ENCODE results near the gene FLYWCH2. TPM values are rescaled to one million over a fixed set of nuclear protein-coding genes. Genes with fewer than 3 reads are reported as not detected.

The FLYWCH2 gene
- total and polyA plus RNA-seq, 2 of the 13 experiments (the other 11 are each of a cell fraction or from before 2014, with no cell fraction given): 16.9 to 19.8 TPM

- no peak for TF ChIP-seq ZNF230 (CRISPR knock-in tag; IDR thresholded peaks at IDR 0.05)
- TF ChIP-seq EEA1 (CRISPR knock-in tag; IDR thresholded peaks at IDR 0.05; ENCODE audit: borderline replicate concordance): no peak
- TF ChIP-seq KLF13 (CRISPR knock-in tag; IDR thresholded peaks at IDR 0.05): 0 out of 2 replicates have a peak, but pooled peaks have one; percentile 63
- no peak for TF ChIP-seq HDAC6 (IDR thresholded peaks at IDR 0.05; ENCODE audit: low read depth, low read length)
- TF ChIP-seq TEF (CRISPR knock-in tag; IDR thresholded peaks at IDR 0.05): no peak
- TF ChIP-seq USF2 (IDR thresholded peaks at IDR 0.05; ENCODE audit: low read depth, low read length): no peak
- TF ChIP-seq USF2 (CRISPR knock-in tag; IDR thresholded peaks at IDR 0.05; ENCODE audit: borderline replicate concordance): no peak
- TF ChIP-seq ZNF33B (CRISPR knock-in tag; IDR thresholded peaks at IDR 0.05): no peak
- TF ChIP-seq TSC22D2 (CRISPR knock-in tag; IDR thresholded peaks at IDR 0.05; ENCODE audit: borderline replicate concordance): no peak
- TF ChIP-seq HNRNPK (IDR thresholded peaks at IDR 0.05; ENCODE audit: low read depth, low read length, poor library complexity, severe bottlenecking): no peak
- TF ChIP-seq SALL1 (CRISPR knock-in tag; IDR thresholded peaks at IDR 0.05): peak; percentile 40; the same call in 1 of the 2 replicates
- no peak for TF ChIP-seq SIN3A (IDR thresholded peaks at IDR 0.05; ENCODE audit: borderline replicate concordance, low read depth, low read length)
- TF ChIP-seq SSRP1 (CRISPR knock-in tag; IDR thresholded peaks at IDR 0.05): no peak
- TF ChIP-seq KDM2A (CRISPR knock-in tag; IDR thresholded peaks at IDR 0.05; ENCODE audit: borderline replicate concordance, low read depth): peak; percentile 81; the same call in 1 of the 2 replicates
- no peak for TF ChIP-seq SKIL (CRISPR knock-in tag; IDR thresholded peaks at IDR 0.05; ENCODE audit: borderline replicate concordance)
- TF ChIP-seq HNF4G (IDR thresholded peaks at IDR 0.05; ENCODE audit: borderline replicate concordance, low read depth, low read length): no peak
- peak; percentile 68; the same call in 1 of the 2 replicates for TF ChIP-seq HNF4G (CRISPR knock-in tag; IDR thresholded peaks at IDR 0.05; ENCODE audit: borderline replicate concordance, low read depth)
- no peak for TF ChIP-seq GATA4 (IDR thresholded peaks at IDR 0.05; ENCODE audit: borderline replicate concordance, low read depth)
- no peak for TF ChIP-seq PRDM4 (CRISPR knock-in tag; IDR thresholded peaks at IDR 0.05; ENCODE audit: borderline replicate concordance)
- TF ChIP-seq GPBP1L1 (CRISPR knock-in tag; IDR thresholded peaks at IDR 0.05): no peak
Observed at GRCh38 chr16:2838928-2839327, 44.1 kb upstream of the FLYWCH2 start (continued).

All from HepG2 (cell line).